Choroid plexus epithelial cell (primary cell): ENCODE results near the gene LCP2.
A peak's percentile ranks its signal among the peaks of the same experiment; 100 is the strongest.

Experiments used
- DNase-seq: peaks from one replicate; pipeline ENCODE4 v3.0.0-alpha.2; 2010; ENCODE audit warnings: low read depth
- H3K4me3 ChIP-seq: 2 replicates; pipeline ENCODE4 v1.5.1; 2011; ENCODE audit warnings: low read depth, mild to moderate bottlenecking, control low read depth, low read length, moderate library complexity
- CTCF ChIP-seq: conservative IDR thresholded peaks from 2 replicates; pipeline ENCODE4 v1.5.1; 2011; ENCODE audit warnings: low read depth, mild to moderate bottlenecking, control low read depth, inconsistent platforms, low read length, moderate library complexity

The LCP2 gene

GRCh38 chr5:170312301-170312595, 14.7 kb upstream of the LCP2 start:
- H3K4me3 ChIP-seq, result no peak overlapping the region
- no peak for DNase-seq
- TF ChIP-seq CTCF, result no peak

GRCh38 chr5:170311511-170312300, 14.1 kb upstream of the LCP2 start:
- H3K4me3 ChIP-seq, result no peak overlapping the region
- DNase-seq, result no peak
- TF ChIP-seq CTCF, result no peak

GRCh38 chr5:170310256-170310926, 12.8 kb upstream of the LCP2 start:
- no peak overlapping the region for H3K4me3 ChIP-seq
- peak; percentile 27 for DNase-seq
- TF ChIP-seq CTCF, result no peak

DNA sequence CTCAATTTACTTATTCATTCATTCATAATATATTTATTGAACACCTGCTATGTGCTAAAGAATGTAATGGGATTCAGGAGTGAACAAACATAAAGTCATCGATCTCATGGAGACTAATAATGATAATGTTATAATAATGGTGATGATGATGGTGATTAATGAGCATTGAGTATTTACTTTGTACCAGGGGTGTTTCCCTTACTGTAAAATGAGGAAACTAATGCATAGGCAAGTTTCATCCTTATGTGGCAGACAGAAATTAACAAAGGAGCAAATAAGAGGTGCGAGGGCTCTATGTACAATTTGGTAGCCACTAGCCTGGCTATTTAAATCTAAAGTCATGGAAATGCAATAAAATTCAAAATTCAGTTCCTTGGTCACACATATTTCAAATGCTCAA, 11.1 kb upstream of the LCP2 start:
- no peak for TF ChIP-seq CTCF
- no peak overlapping the region for H3K4me3 ChIP-seq
- DNase-seq, result no peak

DNA sequence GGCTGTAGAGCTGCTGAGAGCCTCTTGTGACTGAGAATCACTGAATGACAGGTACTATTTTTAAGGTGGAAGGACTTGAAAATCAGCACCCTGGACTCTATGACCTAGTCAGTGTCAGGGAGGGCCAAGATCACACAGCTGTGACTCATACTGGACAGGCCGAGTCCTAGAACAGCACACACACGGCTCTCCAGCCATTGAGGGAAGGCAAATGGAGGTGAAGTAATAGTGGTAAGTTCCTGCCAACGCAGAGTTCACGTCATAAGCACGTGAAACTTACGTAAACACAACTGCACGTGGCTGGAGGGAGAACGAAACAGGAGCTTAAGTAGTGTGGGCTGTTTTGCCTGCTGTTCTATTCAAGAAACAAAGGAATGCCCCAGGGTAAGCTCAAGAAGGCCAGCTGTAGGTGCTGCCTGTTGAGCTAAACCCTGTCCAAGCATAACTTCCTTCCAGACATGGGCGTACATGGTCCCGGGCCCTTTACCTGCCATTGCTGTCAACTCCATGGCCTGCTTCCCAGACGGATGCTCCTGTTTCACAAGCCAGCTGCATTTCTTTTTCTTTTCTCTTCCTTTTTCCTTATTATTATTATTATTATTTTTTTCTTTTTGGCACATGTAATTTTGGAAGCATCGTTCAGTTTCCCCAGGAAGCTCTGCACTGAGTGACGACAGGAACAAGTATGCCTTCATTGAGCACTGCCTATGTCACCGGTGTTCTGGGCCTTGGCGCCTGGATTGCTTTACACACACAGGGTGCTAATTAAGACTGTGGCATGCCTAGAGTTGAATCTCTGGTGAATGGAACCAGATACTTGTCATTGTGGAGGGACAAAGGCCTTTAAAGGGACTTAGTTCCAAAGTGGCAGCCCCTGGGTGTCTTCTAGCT, 10.2 kb upstream of the LCP2 start:
- DNase-seq, result peak; percentile 95
- TF ChIP-seq CTCF, result no peak
- no peak overlapping the region for H3K4me3 ChIP-seq

DNA sequence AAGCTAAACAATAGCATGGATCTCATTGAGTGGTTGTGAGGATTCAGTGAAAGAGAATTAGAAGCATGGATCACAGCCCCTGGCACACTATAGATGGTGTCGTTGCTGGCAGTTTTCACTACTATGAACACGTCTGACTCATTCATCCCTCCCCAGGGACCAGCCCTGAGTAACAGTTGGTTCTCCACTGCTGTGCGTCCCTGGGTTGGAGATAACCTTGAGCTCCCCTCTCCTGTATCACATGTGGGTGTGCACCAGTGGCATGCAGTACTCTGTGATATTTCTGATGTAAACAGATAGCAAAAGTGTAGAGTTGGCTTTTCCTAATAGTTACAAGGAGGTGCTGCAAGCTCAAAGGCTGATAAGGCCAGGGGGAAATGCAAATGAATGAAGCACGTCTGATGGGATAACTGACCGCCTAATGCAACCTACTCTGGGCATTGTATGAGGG, 8.8 kb upstream of the LCP2 start:
- peak; percentile 76 for DNase-seq
- no peak for TF ChIP-seq CTCF
- no peak overlapping the region for H3K4me3 ChIP-seq
